Measurements from ENCODE around the gene NYNRIN. TPM values are rescaled to one million over a fixed set of nuclear protein-coding genes. Genes with fewer than 3 reads are reported as not detected.

Gene NYNRIN
- total RNA-seq, 1 donor from 2014 or later, result 6.0 TPM

- Histone ChIP-seq H3K4me3 (ENCODE audit: low read depth, low read length) (no peak overlapping the region), H3K27me3 (ENCODE audit: control insufficient read depth, insufficient read depth, low read length) (peaks cover 2% of the 10 kb centered on the region), H3K36me3 (ENCODE audit: control insufficient read depth, insufficient read depth, low read length) (no peaks in the 10 kb centered on the region)
- DNase-seq (ENCODE audit: low read depth), result no peak
- TF ChIP-seq CTCF (IDR thresholded peaks at IDR 0.05; ENCODE audit: insufficient read depth, low read length, poor library complexity, severe bottlenecking), result no peak
Observed at GRCh38 chr14:24379907-24380730, 18.7 kb upstream of the NYNRIN start.

- no peak for DNase-seq (ENCODE audit: low read depth)
- peaks cover 2% of the 10 kb centered on the region for H3K27me3 ChIP-seq (ENCODE audit: control insufficient read depth, insufficient read depth, low read length)
- H3K36me3 ChIP-seq (ENCODE audit: control insufficient read depth, insufficient read depth, low read length), result no peaks in the 10 kb centered on the region
- H3K4me3 ChIP-seq (ENCODE audit: low read depth, low read length), result no peak overlapping the region
- TF ChIP-seq CTCF (IDR thresholded peaks at IDR 0.05; ENCODE audit: insufficient read depth, low read length, poor library complexity, severe bottlenecking), result no peak
Observed at GRCh38 chr14:24381363-24382063, 17.3 kb upstream of the NYNRIN start.

- Histone ChIP-seq H3K27me3 (ENCODE audit: control insufficient read depth, insufficient read depth, low read length) (peaks cover 2% of the 10 kb centered on the region), H3K4me3 (ENCODE audit: low read depth, low read length) (no peak overlapping the region), H3K36me3 (ENCODE audit: control insufficient read depth, insufficient read depth, low read length) (no peaks in the 10 kb centered on the region)
- no peak for DNase-seq (ENCODE audit: low read depth)
- no peak for TF ChIP-seq CTCF (IDR thresholded peaks at IDR 0.05; ENCODE audit: insufficient read depth, low read length, poor library complexity, severe bottlenecking)
Observed at GRCh38 chr14:24382064-24382371, 16.8 kb upstream of the NYNRIN start.

- Histone ChIP-seq H3K27me3 (ENCODE audit: control insufficient read depth, insufficient read depth, low read length) (peaks cover 2% of the 10 kb centered on the region), H3K36me3 (ENCODE audit: control insufficient read depth, insufficient read depth, low read length) (no peaks in the 10 kb centered on the region), H3K4me3 (ENCODE audit: low read depth, low read length) (no peak overlapping the region)
- TF ChIP-seq CTCF (IDR thresholded peaks at IDR 0.05; ENCODE audit: insufficient read depth, low read length, poor library complexity, severe bottlenecking), result no peak
- no peak for DNase-seq (ENCODE audit: low read depth)
Observed at GRCh38 chr14:24384169-24384568, 14.6 kb upstream of the NYNRIN start.

- no peaks in the 10 kb centered on the region for H3K36me3 ChIP-seq (ENCODE audit: control insufficient read depth, insufficient read depth, low read length)
- TF ChIP-seq CTCF (IDR thresholded peaks at IDR 0.05; ENCODE audit: insufficient read depth, low read length, poor library complexity, severe bottlenecking), result no peak
- peaks cover 2% of the 10 kb centered on the region for H3K27me3 ChIP-seq (ENCODE audit: control insufficient read depth, insufficient read depth, low read length)
- no peak overlapping the region for H3K4me3 ChIP-seq (ENCODE audit: low read depth, low read length)
- no peak for DNase-seq (ENCODE audit: low read depth)
Observed at GRCh38 chr14:24385524-24385923, 13.3 kb upstream of the NYNRIN start.

Measured in kidney epithelial cell (primary cell).